COLO829 (cell line): Measurements from ENCODE around the gene LST1.
"Not testable (repeated sequence)": the region's sequence is repeated elsewhere in the genome, so short reads cannot be mapped to it uniquely, and the experiment has no call there.

ENCODE experiments used
- DNase-seq: peaks from one replicate; pipeline ENCODE4 v3.0.0; 2012; ENCODE audit warnings: low spot score

The LST1 gene

DNA sequence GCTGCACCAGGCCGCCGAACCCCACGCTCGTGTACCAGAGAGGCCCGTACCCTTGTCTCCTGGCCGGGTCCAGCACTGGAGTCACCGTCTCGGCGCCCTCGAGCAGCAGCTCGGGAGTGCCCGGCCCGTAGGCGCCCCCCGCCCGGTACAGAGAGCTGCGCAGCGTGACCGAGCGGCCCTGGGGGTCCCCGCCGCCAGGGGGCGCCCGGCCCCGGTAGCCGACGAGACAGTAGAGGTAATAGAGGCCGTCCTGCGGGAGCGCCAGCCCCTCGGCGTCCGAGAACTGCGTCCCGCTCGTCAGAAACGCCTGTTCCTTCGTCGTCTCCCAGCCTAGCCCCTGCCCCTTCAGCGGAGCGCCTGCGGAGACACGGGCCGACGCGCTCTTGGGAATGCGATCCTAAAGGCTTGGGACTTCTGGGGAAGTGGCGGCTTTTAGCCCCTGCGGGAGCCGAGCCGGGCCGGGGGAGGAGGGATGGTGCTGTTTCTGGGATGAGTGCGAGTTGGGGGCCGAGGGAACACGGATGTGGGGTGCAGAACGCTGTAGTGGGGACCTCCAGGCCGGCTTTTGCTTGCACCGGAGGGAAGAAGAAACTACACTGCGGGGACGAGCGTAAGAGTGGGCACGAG lies 5.2 kb upstream of the LST1 start:
- peak; percentile 80 for DNase-seq

DNA sequence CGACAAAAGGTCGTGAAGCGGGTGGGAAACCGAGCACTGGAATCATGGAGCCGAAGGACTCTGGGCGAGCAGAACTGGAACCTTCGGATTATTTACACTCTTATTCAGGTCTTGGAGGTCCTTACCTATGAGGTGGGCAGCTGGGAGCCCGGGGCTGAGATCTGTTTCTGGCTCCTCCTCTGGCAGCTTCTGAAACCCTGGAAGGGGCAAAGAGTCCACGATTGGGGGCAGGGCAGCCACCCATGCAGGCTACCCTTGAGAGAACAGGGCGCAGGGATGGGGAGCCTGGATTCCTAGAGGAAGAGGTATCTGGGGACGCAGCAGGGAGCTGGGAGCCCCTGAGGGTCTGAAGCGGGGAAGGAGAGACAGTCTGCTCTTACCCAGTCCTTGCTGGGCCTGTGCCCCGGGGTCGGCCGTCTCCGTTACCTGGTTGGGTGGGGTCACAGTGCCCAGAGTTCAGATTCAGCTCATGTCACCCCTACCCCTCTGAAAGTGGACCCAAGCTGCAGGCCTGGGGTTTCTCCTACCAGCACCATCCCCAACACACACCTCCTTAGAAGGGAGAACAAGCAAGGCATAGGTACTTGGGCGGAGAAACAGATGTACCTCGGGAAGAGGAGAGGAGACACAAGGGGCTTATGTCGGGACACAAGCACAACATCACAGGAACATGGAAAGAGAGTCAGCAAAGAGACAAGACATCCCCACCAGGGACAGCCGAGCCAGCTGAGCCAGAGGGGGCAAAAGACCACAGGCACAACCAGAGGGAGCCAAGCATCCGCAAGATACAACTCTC lies 4.4 kb upstream of the LST1 start:
- no peak for DNase-seq

DNA sequence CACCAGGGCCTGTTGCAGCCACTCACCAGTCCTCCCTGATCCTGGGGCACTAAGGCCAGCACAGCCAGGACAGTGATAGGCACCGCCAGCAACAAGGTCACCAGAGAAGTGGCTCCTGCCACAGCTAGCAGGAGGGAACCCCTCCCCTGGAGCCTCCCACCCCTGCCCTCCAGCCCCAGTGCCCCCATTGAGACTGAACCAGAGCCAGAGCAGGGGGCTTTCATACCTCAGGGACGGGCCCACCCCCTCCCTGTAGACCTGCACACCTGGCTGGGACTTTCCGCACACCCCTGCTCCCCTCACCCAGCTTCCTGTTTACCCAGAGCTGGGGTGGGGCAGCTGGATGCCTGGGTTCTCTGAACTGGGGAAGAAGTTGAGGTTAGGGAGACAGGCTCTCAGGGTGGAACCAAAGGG lies 3.8 kb upstream of the LST1 start, which contains the start of gene LTB:
LTB (minus strand) TSS at position 195 of the 414 bp plus-strand sequence; CDS start at position 188, 7 bp downstream.
- DNase-seq = no peak

DNA sequence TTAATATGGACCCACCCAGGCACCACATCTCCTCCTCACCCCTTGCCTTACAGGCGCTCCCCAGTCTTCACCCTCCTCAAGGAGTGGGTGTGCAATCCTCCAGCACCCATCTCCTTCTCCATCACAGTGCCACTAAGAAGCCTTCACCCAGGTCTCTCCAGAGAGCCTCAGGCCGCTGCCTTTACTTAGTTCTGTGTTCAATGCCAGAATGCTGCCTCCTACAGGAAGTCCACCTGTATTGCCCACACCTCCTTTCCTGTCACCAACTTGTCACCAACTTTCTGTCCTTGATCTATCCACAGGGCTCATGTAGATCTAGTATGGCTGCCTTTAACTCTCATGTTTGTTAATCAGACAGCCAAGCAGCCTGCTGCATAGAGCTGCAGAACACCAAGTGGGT lies 586 bp upstream of the LST1 start:
- DNase-seq = no peak

DNA sequence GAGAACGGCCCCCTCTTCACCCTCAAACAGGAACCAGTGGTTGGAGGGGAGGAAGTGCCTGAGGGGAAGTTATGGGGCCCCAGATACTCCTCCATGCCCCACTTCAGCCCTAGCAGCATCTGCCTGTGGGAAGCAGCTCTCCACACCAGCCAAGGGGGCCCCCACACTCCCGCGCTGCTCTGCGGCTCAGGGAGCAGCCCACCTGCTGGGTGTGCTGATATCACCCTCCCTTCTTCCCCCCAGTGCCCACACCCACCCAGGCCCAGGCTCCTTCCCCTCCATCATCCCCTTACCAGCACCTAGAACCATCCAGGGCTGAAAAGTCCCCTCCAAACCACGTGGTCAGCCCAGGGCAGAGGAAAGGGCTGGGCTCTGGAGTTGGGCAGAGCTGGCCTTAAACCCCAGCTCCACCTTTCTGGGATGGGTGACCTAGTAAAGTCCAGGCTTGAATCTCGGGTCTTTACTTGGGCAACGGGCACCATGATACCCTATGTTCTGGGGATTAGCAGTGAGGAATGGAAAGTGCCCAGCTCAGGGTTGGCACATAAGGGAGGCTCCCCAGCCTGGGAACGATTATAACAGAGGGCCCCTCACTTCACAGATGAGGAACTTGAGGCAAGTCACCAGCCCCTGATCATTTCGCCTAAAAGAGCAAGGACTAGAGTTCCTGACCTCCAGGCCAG lies 663 bp downstream of the LST1 start:
- DNase-seq = no peak

DNA sequence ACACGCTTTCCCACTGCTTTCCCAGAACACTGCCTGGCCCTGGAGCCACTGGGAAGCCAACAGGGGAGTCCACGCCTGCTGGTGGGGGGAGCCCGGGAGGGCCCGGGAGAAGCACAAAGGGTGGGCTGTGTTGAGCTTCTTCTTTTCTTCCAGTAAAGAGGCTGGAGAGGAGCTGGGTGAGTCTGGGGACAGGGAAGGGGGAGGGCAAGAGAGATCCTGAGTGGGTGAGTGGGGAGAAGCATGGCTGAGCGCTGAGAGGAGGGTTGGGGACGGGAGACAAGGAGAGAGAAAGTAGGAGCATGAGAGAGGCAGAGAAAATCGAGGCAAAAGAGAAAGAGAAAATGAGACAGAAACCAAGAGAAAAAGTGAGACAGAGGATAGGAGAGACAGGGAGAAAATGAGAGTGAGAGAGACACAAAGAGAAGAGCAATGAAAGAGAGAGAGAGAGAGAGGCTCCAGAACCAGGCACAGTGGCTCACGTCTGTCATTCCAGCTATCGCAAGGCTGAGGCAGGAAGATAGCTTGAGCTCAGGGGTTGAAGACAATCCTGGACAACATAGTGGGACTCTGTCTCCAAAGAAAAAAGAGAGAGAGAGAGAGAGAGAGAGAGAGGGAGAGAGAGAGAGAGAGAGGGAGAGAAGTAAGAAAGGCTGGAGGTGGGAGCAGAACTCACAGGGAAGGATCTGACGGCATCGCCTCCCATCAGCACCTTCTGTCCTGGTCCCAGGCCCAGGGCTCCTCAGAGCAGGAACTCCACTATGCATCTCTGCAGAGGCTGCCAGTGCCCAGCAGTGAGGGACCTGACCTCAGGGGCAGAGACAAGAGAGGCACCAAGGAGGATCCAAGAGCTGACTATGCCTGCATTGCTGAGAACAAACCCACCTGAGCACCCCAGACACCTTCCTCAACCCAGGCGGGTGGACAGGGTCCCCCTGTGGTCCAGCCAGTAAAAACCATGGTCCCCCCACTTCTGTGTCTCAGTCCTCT lies 2.0 kb downstream of the LST1 start:
- DNase-seq = no peak

DNA sequence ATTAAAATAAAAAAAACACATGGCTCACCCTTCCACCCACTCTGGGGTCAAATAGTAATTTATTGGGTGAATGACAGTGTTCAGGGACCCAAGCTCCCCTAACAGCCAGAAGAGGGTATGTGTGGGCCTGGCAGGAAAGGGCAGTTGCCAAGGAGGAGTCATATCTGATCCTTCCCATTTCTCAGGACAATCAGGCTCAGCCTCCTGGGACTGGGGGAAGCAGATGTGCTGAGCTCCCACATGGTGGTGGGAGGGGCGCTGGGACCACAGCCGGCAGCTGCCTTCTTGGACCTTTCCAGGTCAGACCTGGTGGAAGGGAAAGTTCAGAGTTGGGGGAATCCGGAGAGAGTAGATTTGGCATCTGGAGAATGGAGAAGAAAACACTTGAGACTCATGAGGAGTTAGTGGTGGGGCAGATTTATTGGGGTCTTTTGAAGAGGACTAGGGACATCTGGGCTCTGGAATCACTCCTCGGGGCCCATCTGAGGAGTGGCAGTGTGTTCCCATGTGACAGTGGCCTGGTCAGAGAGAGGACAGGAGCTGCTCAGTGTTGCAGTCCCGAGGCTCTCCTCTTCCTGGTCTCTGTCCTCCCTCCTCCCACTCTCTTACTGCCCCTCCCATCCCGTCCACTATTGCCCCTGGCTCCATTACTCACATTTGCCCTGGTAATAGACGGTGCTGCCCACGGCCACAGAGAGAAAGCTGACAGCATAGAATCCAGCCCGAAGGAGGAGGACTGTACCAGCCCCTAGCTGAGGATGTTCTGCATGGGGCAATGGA lies 3.0 kb downstream of the LST1 start:
- no peak for DNase-seq

DNA sequence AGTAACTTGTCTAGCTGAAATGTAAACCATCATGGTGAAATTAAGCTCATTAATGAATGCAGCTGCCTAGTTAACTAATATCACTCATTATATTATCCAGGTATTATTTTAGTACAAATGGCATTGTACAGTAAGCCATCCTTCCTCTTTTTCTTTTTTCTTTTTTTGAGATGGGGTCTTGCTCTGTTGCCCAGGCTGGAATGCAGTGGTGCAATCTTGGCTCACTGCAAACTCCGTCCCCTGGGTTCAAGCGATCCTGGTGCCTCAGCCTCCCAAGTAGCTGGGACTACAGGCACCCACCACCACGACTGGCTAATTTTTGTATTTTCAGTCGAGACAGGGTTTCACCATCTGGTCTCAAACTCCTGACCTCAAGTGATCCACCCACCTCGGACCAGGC lies 4.6 kb downstream of the LST1 start:
- not testable (repeated sequence) for DNase-seq

DNA sequence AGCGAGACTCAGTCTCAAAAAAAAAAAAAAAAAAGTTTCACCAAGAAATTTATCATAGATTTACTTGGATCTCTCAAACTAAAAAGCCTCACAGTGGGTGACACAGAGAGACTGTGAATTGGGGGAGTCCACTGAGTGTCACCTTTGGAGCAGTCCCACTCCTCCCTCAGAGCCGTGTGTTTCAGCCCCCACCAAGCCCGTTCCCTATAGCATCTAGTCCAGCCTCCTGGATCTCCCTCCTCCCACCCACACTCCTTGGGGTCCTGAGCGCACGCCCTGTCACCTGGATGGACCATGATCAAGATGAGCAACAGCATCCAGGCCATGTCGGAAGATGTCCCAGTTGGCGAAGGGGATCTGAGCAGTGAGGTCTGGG lies 6.3 kb downstream of the LST1 start:
- no peak for DNase-seq

DNA sequence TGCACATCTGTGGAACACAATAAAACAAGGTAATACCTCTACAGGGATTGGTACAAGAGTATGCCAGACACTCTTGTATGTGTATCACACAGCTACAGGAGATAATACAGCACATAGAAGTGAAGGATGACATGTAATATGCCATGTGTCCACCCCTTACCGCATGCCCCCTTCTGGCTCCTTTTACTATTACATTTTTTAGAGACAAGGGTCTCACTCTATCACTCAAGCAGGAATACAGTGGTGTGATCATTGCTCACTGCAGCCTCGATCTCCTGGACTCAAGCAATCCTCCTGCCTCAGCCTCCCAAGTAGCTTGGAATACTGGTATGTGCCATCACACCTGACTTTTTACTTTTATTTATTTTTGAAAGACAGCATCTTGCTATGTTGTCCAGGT lies 10.9 kb downstream of the LST1 start:
- DNase-seq = peak; percentile 54

DNA sequence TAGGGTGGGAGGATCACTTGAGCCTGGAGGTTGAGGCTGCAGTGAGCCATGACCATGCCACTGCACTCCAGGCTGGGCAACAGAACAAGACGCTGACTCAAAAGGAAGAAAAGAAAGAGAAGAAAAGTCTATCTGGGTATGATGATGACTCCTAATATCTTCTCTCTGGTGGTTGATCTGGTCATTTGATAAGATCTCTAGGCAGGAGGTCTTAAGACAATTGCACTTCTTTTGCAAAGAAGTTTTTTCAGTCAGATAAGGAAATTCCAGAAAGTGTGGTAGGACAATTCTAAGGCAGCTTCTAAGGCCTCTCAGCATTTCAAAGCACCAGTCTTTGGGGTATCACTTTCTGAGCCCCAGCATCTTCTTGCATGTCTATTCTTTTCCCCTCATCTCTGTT lies 21.2 kb downstream of the LST1 start:
- DNase-seq = no peak

DNA sequence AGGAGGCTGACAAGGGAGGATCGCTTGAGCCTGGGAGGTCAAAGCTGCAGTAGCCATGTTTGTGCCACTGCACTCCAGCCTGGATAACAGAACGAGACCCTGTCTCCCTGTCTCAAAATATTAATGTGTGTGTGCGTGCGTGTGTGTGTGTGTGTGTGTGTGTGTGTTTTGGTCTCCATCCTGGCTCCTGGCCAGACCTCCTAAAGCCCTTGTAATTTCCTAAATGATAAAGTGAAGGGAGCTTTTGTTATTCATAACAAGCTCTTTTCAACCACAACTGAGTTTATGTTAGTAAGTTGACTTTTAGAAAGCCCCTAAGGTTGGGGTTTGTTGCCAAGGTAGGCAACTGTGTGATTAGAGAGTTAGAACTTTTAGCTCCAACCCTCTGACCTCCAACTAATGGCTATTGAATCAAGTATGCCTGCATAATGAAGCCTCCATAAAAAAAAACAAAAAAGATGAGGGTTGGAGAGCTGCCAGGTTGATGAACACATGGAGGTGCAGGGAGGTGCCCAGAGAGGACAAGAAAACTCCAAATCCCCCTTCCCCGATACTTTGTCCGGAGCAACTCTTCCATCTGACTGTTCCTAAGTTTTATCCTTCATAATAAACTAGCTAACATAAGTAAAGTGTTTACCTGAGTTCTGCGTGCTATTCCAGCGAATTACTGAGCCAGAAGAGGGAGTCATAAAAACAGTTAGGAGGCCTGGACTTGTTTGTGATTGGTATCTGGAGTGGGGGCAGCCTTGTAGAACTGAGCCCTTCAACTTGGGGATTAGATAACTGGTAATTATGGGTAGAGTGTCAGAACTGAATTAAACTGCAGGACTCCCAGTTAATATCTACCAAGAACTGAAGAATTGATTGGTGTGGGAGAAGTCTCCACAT lies 23.7 kb downstream of the LST1 start:
- no peak for DNase-seq

DNA sequence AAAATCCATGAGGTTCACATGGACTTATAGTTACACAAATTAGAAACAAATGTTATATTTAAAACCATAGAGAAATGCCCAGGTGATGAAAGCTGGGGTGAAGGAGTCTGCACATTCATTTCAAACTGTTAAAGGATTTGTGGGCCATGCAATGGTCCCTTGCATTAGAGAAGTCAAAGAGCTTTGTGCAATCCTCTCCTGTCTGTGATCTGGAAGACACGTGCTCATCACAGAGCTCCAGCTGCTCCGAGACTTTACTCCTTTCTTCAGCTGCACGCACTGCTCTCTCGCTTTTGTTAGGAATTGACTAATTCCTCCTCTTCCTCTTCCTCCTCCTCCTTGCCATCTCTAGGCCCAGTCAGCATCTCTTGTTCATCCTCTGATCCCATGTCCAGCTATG lies 24.9 kb downstream of the LST1 start:
- no peak for DNase-seq

DNA sequence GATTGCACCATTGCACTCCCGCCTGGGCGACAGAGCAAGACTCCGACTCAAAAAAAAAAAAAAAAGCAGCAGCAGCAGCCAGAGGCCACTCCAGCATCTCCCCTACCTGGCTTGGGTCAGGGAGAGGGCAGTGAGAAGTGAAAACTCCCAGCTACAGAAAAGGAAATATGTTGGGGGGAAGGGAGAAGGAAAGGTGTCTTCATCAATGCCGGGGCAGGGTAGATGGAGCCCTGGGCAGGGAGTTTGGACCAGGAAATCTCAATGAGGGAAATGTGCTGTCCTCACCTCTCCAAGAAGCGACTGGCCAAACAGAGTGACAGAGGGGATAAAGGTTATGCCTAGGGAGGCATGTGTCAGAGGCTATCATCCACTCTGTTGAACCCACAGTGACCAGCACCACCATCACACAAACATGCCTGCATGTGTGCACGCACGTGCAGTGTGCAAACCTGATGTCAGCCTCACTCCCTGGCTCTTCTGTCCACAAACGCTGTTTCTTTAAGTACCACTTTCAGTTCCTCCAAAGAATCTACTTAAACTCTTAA lies 28.1 kb downstream of the LST1 start:
- no peak for DNase-seq

DNA sequence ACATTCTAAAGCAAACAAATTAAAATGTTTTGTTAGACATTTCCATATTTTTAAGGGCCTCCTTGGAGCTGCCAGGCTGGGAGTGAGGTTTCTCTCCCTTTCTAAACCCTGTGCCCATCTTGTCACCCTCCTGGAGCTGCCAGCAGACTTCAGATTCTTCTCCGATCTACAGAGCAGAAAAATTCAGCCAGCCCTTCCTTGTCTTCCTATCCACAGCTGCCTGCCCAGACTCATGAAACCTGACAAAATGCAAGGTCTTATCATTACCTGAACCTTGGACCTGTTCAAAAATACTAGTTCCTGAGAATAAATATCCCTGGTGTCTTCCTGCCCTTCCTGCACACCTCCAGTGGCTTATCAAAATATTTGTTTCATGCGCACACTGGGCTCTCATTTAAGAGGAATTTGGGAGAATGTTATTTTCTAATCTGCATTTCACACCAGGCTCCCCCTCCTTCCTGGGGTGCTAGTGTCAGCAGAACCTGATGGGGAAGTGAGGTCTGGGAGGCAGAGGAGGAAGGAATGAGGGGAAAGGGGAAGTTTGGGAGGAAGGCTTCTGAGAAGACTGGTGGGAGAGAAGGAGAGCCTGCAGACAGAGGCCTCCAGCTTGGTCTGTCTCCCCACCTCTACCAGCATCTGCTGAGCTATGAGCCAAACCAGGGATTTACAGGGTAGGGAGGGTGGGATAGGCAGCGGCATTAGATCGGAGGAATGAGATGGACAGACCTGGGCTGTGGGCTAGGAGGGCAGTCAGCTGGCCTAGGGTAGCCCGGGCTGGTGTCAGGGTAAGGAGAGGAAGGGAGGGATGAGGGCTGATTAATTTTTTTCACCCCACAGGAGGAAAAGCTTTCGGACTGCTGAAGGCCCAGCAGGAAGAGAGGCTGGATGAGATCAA lies 28.9 kb downstream of the LST1 start, which contains the start of gene AIF1:
AIF1 (plus strand) TSS at position 551 of the 895 bp plus-strand sequence; CDS start at position 647, 96 bp downstream.
- no peak for DNase-seq

DNA sequence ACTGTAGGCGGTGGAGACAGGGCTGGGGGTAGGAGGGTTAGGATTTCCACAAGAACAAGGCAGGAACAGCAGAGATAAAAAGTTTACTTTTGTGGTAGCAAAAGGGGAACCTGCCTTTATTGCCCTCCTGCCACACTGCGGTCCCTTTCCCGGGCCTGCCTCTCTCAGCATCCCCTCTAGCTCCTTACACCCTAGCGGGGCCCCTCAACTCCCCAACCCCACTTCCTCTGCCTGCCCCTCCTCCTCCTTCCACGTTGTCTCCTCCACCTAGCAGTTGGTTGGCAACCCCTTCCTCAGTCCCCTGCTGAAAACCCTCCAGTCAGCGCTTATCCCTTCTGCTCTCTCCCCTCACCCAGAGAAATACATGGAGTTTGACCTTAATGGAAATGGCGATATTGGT lies 29.7 kb downstream of the LST1 start:
- DNase-seq = no peak

DNA sequence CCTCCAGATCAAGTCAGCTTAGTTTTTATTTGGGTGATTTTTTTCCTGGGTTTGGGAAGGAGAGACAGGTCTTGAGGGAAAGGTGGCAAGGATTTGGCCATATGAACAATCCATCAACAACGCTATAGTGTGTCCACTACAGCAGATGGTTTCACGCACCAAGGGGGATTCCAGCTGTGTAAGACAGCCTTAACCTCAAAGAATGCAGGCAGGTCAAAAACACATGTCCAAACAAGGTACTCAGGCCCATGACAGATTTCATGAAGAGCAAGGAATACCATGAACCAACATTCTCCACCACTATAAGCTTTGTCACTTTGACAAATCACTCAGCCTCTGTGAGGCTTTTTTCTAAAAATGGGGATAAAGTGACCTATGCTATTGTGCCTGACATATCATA lies 30.9 kb downstream of the LST1 start:
- DNase-seq = no peak

DNA sequence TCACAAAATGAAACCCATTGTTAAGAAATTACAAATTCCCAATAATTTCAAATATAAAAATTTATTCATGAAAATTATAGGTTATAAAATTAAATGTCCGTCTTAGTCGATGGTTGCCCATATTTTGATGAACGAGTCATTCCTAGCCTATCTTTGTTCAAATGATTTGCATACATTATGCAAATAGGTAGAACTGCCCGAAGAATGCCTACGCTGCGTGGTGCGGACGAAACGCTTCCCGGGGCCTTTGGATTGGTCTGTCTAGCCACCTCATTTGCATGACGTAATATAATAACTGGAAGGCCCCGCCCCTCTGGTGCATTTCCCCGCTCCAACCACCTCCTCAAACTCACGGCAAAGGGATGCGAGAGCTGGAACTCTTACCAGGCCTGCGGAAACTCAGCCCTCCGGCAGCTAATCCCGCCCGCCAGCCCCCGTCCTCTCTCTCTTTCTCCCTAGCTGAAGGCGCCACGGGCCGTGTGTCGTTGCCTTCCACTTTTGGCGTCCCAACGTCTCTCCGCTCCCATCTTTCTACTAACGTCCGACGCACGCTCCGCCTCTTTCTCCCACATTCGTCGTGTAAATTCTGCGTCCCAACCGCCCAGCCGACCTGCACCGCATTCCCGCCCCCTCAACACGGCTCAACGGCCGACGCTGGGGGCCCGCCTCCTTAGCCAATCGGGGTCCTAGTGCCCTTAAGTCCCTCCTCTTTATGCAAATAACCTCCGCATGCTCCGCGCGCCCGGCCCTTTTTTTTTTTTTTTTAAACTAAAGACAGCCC lies 33.9 kb downstream of the LST1 start:
- peak; percentile 100 for DNase-seq
